Measurements from ENCODE around the gene RGS3.

The RGS3 gene

GRCh38 chr9:113620377-113621161, 157.0 kb downstream of the RGS3 start:
- H3K27me3 ChIP-seq (ENCODE audit: insufficient read depth, low read length), result peaks cover 16% of the 10 kb centered on the region; the same call in 1 of the 2 replicates
- no peak for TF ChIP-seq EZH2 (IDR thresholded peaks at IDR 0.05; ENCODE audit: borderline replicate concordance, low read length)
- TF ChIP-seq, protein P1, sequence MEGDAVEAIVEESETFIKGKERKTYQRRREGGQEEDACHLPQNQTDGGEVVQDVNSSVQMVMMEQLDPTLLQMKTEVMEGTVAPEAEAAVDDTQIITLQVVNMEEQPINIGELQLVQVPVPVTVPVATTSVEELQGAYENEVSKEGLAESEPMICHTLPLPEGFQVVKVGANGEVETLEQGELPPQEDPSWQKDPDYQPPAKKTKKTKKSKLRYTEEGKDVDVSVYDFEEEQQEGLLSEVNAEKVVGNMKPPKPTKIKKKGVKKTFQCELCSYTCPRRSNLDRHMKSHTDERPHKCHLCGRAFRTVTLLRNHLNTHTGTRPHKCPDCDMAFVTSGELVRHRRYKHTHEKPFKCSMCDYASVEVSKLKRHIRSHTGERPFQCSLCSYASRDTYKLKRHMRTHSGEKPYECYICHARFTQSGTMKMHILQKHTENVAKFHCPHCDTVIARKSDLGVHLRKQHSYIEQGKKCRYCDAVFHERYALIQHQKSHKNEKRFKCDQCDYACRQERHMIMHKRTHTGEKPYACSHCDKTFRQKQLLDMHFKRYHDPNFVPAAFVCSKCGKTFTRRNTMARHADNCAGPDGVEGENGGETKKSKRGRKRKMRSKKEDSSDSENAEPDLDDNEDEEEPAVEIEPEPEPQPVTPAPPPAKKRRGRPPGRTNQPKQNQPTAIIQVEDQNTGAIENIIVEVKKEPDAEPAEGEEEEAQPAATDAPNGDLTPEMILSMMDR (IDR thresholded peaks at IDR 0.05; ENCODE audit: low read length), result no peak
- H3K36me3 ChIP-seq (ENCODE audit: insufficient read depth, low read length), result no peaks in the 10 kb centered on the region
- no peak overlapping the region for H3K27ac ChIP-seq (ENCODE audit: low read depth, low read length, poor library complexity, severe bottlenecking)
- H3K79me2 ChIP-seq (ENCODE audit: insufficient read depth, low read length), result no peaks in the 10 kb centered on the region
- no peak overlapping the region for H3K4me3 ChIP-seq (ENCODE audit: low read depth, low read length, poor library complexity, severe bottlenecking)
- H3K4me1 ChIP-seq (ENCODE audit: insufficient read depth, low read length, severe bottlenecking), result no peaks in the 10 kb centered on the region
- no peak overlapping the region for H2AFZ ChIP-seq (ENCODE audit: low read length)
- H3F3A ChIP-seq (ENCODE audit: insufficient read depth, low read length), result no peaks in the 10 kb centered on the region
- no peak overlapping the region for H3K9ac ChIP-seq (ENCODE audit: low read length)
- no peaks in the 10 kb centered on the region for H4K20me1 ChIP-seq (ENCODE audit: insufficient read depth, low read length)
- H3K9me3 ChIP-seq (ENCODE audit: low read length), result no peaks in the 10 kb centered on the region
- no peak overlapping the region for H3K4me2 ChIP-seq (ENCODE audit: low read length)
- no peaks in the 10 kb centered on the region for H3K9me2 ChIP-seq (ENCODE audit: low read depth, low read length)

DNA sequence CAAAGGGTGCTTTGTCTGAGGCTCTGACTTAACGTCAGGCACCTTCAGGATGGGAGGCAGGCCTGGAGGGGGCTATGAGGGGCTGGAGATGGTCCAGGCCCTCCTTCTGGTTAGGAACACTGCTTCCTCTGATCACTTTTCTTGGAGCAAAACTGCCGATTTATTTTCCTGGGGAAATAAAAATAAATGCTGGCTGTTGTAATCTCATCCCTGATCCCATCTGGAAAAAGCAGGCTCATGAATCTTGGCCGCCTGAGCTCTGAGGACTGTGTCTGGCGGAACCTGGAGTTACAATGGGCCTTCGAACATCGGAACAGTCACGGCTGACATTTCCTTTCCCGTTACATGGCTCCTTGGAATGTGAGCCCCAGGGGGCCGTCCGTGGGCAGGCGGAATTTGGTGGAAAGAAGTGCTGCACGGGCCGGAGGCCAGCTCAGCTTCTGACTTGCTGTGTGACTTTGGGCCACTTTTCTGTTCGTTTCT, 157.8 kb downstream of the RGS3 start:
- Histone ChIP-seq H3K27ac (ENCODE audit: low read depth, low read length, poor library complexity, severe bottlenecking) (no peak overlapping the region), H3K9ac (ENCODE audit: low read length) (no peak overlapping the region), H2AFZ (ENCODE audit: low read length) (no peak overlapping the region), H3F3A (ENCODE audit: insufficient read depth, low read length) (no peaks in the 10 kb centered on the region), H4K20me1 (ENCODE audit: insufficient read depth, low read length) (no peaks in the 10 kb centered on the region), H3K4me1 (ENCODE audit: insufficient read depth, low read length, severe bottlenecking) (no peaks in the 10 kb centered on the region), H3K4me3 (ENCODE audit: low read depth, low read length, poor library complexity, severe bottlenecking) (no peak overlapping the region), H3K4me2 (ENCODE audit: low read length) (no peak overlapping the region), H3K36me3 (ENCODE audit: insufficient read depth, low read length) (no peaks in the 10 kb centered on the region), H3K9me3 (ENCODE audit: low read length) (no peaks in the 10 kb centered on the region), H3K79me2 (ENCODE audit: insufficient read depth, low read length) (no peaks in the 10 kb centered on the region), H3K9me2 (ENCODE audit: low read depth, low read length) (no peaks in the 10 kb centered on the region), H3K27me3 (ENCODE audit: insufficient read depth, low read length) (peaks cover 16% of the 10 kb centered on the region; the same call in 1 of the 2 replicates)
- TF ChIP-seq, protein P1 (IDR thresholded peaks at IDR 0.05; ENCODE audit: low read length), result no peak
- no peak for TF ChIP-seq EZH2 (IDR thresholded peaks at IDR 0.05; ENCODE audit: borderline replicate concordance, low read length)

DNA sequence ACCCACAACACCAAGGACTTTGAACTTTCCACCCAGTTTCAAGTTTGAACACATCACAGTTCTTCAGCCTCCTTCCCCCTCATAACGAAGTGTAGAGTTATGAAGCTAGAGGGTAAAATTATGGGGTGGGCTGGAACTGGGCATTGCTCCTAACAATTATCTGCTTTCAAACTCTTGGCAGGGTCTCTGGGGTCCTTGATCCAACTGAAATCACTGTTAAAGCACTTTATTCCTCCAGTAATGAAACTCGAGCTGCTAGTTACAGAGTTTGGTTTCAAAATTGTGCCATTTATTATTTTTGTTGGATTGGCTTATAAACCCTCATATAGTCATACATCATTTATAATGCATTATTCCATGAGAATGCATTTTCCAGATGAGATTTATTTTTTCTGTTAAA, 158.5 kb downstream of the RGS3 start:
- Histone ChIP-seq H3K9me3 (ENCODE audit: low read length) (no peaks in the 10 kb centered on the region), H3K79me2 (ENCODE audit: insufficient read depth, low read length) (no peaks in the 10 kb centered on the region), H2AFZ (ENCODE audit: low read length) (no peak overlapping the region), H3K9me2 (ENCODE audit: low read depth, low read length) (no peaks in the 10 kb centered on the region), H3K27me3 (ENCODE audit: insufficient read depth, low read length) (peaks cover 16% of the 10 kb centered on the region; the same call in 1 of the 2 replicates), H3K27ac (ENCODE audit: low read depth, low read length, poor library complexity, severe bottlenecking) (no peak overlapping the region), H4K20me1 (ENCODE audit: insufficient read depth, low read length) (no peaks in the 10 kb centered on the region), H3F3A (ENCODE audit: insufficient read depth, low read length) (no peaks in the 10 kb centered on the region), H3K4me1 (ENCODE audit: insufficient read depth, low read length, severe bottlenecking) (no peaks in the 10 kb centered on the region), H3K9ac (ENCODE audit: low read length) (no peak overlapping the region), H3K4me3 (ENCODE audit: low read depth, low read length, poor library complexity, severe bottlenecking) (no peak overlapping the region), H3K36me3 (ENCODE audit: insufficient read depth, low read length) (no peaks in the 10 kb centered on the region), H3K4me2 (ENCODE audit: low read length) (no peak overlapping the region)
- no peak for TF ChIP-seq EZH2 (IDR thresholded peaks at IDR 0.05; ENCODE audit: borderline replicate concordance, low read length)
- TF ChIP-seq, protein P1 (IDR thresholded peaks at IDR 0.05; ENCODE audit: low read length), result no peak
